ENCODE measurements around the gene LYRM1. TPM values are rescaled to one million over a fixed set of nuclear protein-coding genes. Genes with fewer than 3 reads are reported as not detected.
"Not testable (repeated sequence)": the region's sequence is repeated elsewhere in the genome, so short reads cannot be mapped to it uniquely, and the experiment has no call there.

Gene LYRM1
- polyA plus RNA-seq, 1 donor from 2014 or later = 125 TPM

GRCh38 chr16:20859699-20860098, 40.9 kb upstream of the LYRM1 start:
- Histone ChIP-seq H3K9ac (ENCODE audit: low read length) (no peak overlapping the region), H3K27me3 (ENCODE audit: insufficient read depth, low read depth, low read length) (no peaks in the 10 kb centered on the region), H3K4me2 (ENCODE audit: low read length) (no peak overlapping the region), H3K9me3 (ENCODE audit: low read length) (no peaks in the 10 kb centered on the region), H2AFZ (ENCODE audit: low read depth, low read length) (no peak overlapping the region), H4K20me1 (ENCODE audit: insufficient read depth) (no peaks in the 10 kb centered on the region), H3K36me3 (ENCODE audit: insufficient read depth, low read length) (peaks cover 15% of the 10 kb centered on the region), H3K27ac (ENCODE audit: low read length) (no peak overlapping the region), H3K79me2 (replicated peaks; ENCODE audit: insufficient read depth, low read length) (peaks cover 5% of the 10 kb centered on the region), H3K4me3 (ENCODE audit: low read length) (no peak overlapping the region), H3K9me2 (ENCODE audit: insufficient read depth, low read length) (no peaks in the 10 kb centered on the region), H3F3A (ENCODE audit: insufficient read depth, low read length, poor library complexity, severe bottlenecking) (no peaks in the 10 kb centered on the region)
- TF ChIP-seq EP300 (conservative IDR thresholded peaks at IDR 0.05; ENCODE audit: poor library complexity, severe bottlenecking) (no peak), EZH2 (IDR thresholded peaks at IDR 0.05; ENCODE audit: borderline replicate concordance, insufficient read depth, low read length, poor library complexity, severe bottlenecking) (no peak), MXI1 (conservative IDR thresholded peaks at IDR 0.05; ENCODE audit: poor library complexity, severe bottlenecking) (no peak), POLR2AphosphoS5 (IDR thresholded peaks at IDR 0.05) (no peak), SMC3 (conservative IDR thresholded peaks at IDR 0.05; ENCODE audit: poor library complexity) (no peak), CTCF (IDR thresholded peaks at IDR 0.05; ENCODE audit: poor library complexity, severe bottlenecking) (no peak), RAD21 (conservative IDR thresholded peaks at IDR 0.05) (no peak), TAF1 (IDR thresholded peaks at IDR 0.05; ENCODE audit: low read depth) (no peak)
- TF ChIP-seq, protein P1, sequence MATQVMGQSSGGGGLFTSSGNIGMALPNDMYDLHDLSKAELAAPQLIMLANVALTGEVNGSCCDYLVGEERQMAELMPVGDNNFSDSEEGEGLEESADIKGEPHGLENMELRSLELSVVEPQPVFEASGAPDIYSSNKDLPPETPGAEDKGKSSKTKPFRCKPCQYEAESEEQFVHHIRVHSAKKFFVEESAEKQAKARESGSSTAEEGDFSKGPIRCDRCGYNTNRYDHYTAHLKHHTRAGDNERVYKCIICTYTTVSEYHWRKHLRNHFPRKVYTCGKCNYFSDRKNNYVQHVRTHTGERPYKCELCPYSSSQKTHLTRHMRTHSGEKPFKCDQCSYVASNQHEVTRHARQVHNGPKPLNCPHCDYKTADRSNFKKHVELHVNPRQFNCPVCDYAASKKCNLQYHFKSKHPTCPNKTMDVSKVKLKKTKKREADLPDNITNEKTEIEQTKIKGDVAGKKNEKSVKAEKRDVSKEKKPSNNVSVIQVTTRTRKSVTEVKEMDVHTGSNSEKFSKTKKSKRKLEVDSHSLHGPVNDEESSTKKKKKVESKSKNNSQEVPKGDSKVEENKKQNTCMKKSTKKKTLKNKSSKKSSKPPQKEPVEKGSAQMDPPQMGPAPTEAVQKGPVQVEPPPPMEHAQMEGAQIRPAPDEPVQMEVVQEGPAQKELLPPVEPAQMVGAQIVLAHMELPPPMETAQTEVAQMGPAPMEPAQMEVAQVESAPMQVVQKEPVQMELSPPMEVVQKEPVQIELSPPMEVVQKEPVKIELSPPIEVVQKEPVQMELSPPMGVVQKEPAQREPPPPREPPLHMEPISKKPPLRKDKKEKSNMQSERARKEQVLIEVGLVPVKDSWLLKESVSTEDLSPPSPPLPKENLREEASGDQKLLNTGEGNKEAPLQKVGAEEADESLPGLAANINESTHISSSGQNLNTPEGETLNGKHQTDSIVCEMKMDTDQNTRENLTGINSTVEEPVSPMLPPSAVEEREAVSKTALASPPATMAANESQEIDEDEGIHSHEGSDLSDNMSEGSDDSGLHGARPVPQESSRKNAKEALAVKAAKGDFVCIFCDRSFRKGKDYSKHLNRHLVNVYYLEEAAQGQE (IDR thresholded peaks at IDR 0.05; ENCODE audit: borderline replicate concordance) = no peak

DNA sequence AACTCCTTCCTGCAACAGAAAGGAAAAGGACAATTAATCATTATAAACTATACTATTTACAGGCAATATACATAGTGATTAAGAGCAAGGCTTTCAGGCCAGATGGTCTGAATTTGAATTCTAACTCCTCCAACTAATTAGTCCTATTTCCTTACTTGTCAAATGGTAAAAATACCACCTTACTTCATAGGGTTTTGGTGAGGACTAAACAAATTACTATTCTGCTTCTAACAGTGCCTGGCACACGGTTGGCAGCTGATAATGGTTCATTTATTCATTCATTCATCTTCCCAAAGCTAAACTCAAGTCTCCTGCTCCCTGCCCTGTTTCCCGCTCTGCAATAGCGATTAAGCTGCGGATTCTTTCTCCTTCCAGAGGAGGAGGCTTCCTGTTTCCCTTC, 40.2 kb upstream of the LYRM1 start:
- Histone ChIP-seq H2AFZ (ENCODE audit: low read depth, low read length) (no peak overlapping the region), H3K9me2 (ENCODE audit: insufficient read depth, low read length) (no peaks in the 10 kb centered on the region), H3K9me3 (ENCODE audit: low read length) (no peaks in the 10 kb centered on the region), H3K79me2 (replicated peaks; ENCODE audit: insufficient read depth, low read length) (peaks cover 11% of the 10 kb centered on the region), H3K27me3 (ENCODE audit: insufficient read depth, low read depth, low read length) (no peaks in the 10 kb centered on the region), H3K4me2 (ENCODE audit: low read length) (no peak overlapping the region), H3K27ac (ENCODE audit: low read length) (no peak overlapping the region), H3K9ac (ENCODE audit: low read length) (no peak overlapping the region), H3K4me3 (ENCODE audit: low read length) (no peak overlapping the region), H4K20me1 (ENCODE audit: insufficient read depth) (no peaks in the 10 kb centered on the region), H3K36me3 (ENCODE audit: insufficient read depth, low read length) (peaks cover 9% of the 10 kb centered on the region), H3F3A (ENCODE audit: insufficient read depth, low read length, poor library complexity, severe bottlenecking) (no peaks in the 10 kb centered on the region)
- no peak for TF ChIP-seq TAF1 (IDR thresholded peaks at IDR 0.05; ENCODE audit: low read depth)
- no peak for TF ChIP-seq CTCF (IDR thresholded peaks at IDR 0.05; ENCODE audit: poor library complexity, severe bottlenecking)
- TF ChIP-seq POLR2AphosphoS5 (IDR thresholded peaks at IDR 0.05) = no peak
- TF ChIP-seq, protein P1 (IDR thresholded peaks at IDR 0.05; ENCODE audit: borderline replicate concordance) = no peak
- TF ChIP-seq RAD21 (conservative IDR thresholded peaks at IDR 0.05) = no peak
- TF ChIP-seq SMC3 (conservative IDR thresholded peaks at IDR 0.05; ENCODE audit: poor library complexity) = no peak
- TF ChIP-seq EZH2 (IDR thresholded peaks at IDR 0.05; ENCODE audit: borderline replicate concordance, insufficient read depth, low read length, poor library complexity, severe bottlenecking) = no peak
- no peak for TF ChIP-seq EP300 (conservative IDR thresholded peaks at IDR 0.05; ENCODE audit: poor library complexity, severe bottlenecking)
- TF ChIP-seq MXI1 (conservative IDR thresholded peaks at IDR 0.05; ENCODE audit: poor library complexity, severe bottlenecking) = no peak

DNA sequence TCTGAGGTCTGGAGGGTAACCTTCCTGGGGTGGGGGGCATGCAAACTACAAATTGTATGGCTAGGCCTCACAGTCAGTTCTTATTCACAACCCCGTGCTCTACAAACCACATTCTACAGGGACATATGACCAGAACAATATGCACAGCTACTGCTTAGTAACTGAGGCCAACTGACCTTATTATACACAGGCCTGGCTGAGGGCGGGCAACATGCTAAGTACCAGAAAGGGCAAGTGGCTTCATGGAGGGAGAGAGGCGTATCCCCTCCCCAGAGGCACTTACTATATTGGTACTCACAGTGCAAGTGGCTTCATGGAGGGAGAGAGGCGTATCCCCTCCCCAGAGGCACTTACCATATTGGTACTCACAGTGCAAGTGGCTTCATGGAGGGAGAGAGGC, 39.6 kb upstream of the LYRM1 start:
- not testable (repeated sequence) for H3K4me2 ChIP-seq (ENCODE audit: low read length); H3K9ac ChIP-seq (ENCODE audit: low read length); H3K4me3 ChIP-seq (ENCODE audit: low read length); H3K9me3 ChIP-seq (ENCODE audit: low read length); H4K20me1 ChIP-seq (ENCODE audit: insufficient read depth); H2AFZ ChIP-seq (ENCODE audit: low read depth, low read length); H3K27ac ChIP-seq (ENCODE audit: low read length); H3K27me3 ChIP-seq (ENCODE audit: insufficient read depth, low read depth, low read length); H3F3A ChIP-seq (ENCODE audit: insufficient read depth, low read length, poor library complexity, severe bottlenecking); H3K36me3 ChIP-seq (ENCODE audit: insufficient read depth, low read length); H3K9me2 ChIP-seq (ENCODE audit: insufficient read depth, low read length)
- peaks cover 11% of the 10 kb centered on the region for H3K79me2 ChIP-seq (replicated peaks; ENCODE audit: insufficient read depth, low read length)

All from neural cell (in vitro differentiated cells).